H9 (cell line): ENCODE data around the gene PARP3. TPM values are rescaled to one million over a fixed set of nuclear protein-coding genes. Genes with fewer than 3 reads are reported as not detected.

ENCODE experiments used
- DNase-seq: peaks from one replicate; pipeline ENCODE4 v3.0.0-alpha.2; 2017
- H2AFZ ChIP-seq: one replicate; pipeline ENCODE4 v1.6.1; 2013; ENCODE audit warnings: mild to moderate bottlenecking, low read length, control low read depth, moderate library complexity
- H2AK5ac ChIP-seq: 2 replicates; pipeline ENCODE4 v1.6.1; 2013; ENCODE audit warnings: low read length, control low read depth, mixed read lengths; ENCODE audit not compliant: insufficient read length
- H2BK120ac ChIP-seq: one replicate; pipeline ENCODE4 v1.6.1; 2013; ENCODE audit warnings: low read depth, mild to moderate bottlenecking, low read length, control low read depth, inconsistent platforms; ENCODE audit not compliant: poor library complexity, severe bottlenecking
- H2BK12ac ChIP-seq: 2 replicates; pipeline ENCODE4 v1.6.1; 2013; ENCODE audit warnings: low read length, control low read depth, mixed read lengths, low read depth; ENCODE audit not compliant: insufficient read length
- H2BK15ac ChIP-seq: 2 replicates; pipeline ENCODE4 v1.6.1; 2013; ENCODE audit warnings: low read depth, low read length, control low read depth
- H2BK20ac ChIP-seq: one replicate; pipeline ENCODE4 v1.6.1; 2013; ENCODE audit warnings: low read depth, mild to moderate bottlenecking, low read length, control low read depth, inconsistent platforms; ENCODE audit not compliant: poor library complexity, severe bottlenecking
- H2BK5ac ChIP-seq: 2 replicates; pipeline ENCODE4 v1.6.1; 2013; ENCODE audit warnings: low read length, control low read depth, mixed read lengths; ENCODE audit not compliant: insufficient read length
- H3K14ac ChIP-seq: 2 replicates; pipeline ENCODE4 v1.6.1; 2013; ENCODE audit warnings: low read length, control low read depth; ENCODE audit not compliant: insufficient read depth
- H3K18ac ChIP-seq: 2 replicates; pipeline ENCODE4 v1.6.1; 2013; ENCODE audit warnings: low read depth, mild to moderate bottlenecking, mixed read lengths, low read length, control low read depth; ENCODE audit not compliant: insufficient read length
- H3K23ac ChIP-seq: 2 replicates; pipeline ENCODE4 v1.6.1; 2013; ENCODE audit warnings: low read length, control low read depth, mixed read lengths, low read depth; ENCODE audit not compliant: insufficient read length
- H3K23me2 ChIP-seq: 2 replicates; pipeline ENCODE4 v1.6.1; 2013; ENCODE audit warnings: low read depth, mild to moderate bottlenecking, mixed read lengths, low read length, control low read depth; ENCODE audit not compliant: insufficient read length, poor library complexity, severe bottlenecking
- H3K27ac ChIP-seq: 2 replicates; pipeline ENCODE4 v1.5.1; 2013; ENCODE audit warnings: low read length, control low read depth, mixed read lengths, low read depth; ENCODE audit not compliant: insufficient read length
- H3K27me3 ChIP-seq: 2 replicates; pipeline ENCODE4 v1.6.1; 2013; ENCODE audit warnings: low read length, control low read depth, inconsistent platforms; ENCODE audit not compliant: insufficient read depth
- H3K4ac ChIP-seq: 2 replicates; pipeline ENCODE4 v1.6.1; 2013; ENCODE audit warnings: low read depth, mild to moderate bottlenecking, control low read depth, inconsistent platforms, low read length, moderate library complexity
- H3K4me1 ChIP-seq: 2 replicates; pipeline ENCODE4 v1.6.1; 2013; ENCODE audit warnings: low read length, control low read depth, inconsistent platforms; ENCODE audit not compliant: insufficient read depth
- H3K4me2 ChIP-seq: 2 replicates; pipeline ENCODE4 v1.6.1; 2013; ENCODE audit warnings: low read length, control low read depth, mixed read lengths; ENCODE audit not compliant: insufficient read length, insufficient read depth
- H3K56ac ChIP-seq: 2 replicates; pipeline ENCODE4 v1.6.1; 2013; ENCODE audit warnings: low read depth, mild to moderate bottlenecking, mixed read lengths, low read length, control low read depth; ENCODE audit not compliant: insufficient read length
- H3K79me1 ChIP-seq: 2 replicates; pipeline ENCODE4 v1.6.1; 2013; ENCODE audit warnings: low read depth, mild to moderate bottlenecking, moderate library complexity, low read length, control low read depth, inconsistent platforms; ENCODE audit not compliant: insufficient read depth, poor library complexity, severe bottlenecking
- H3K79me2 ChIP-seq: 2 replicates; pipeline ENCODE4 v1.6.1; 2013; ENCODE audit warnings: low read length, control low read depth, inconsistent platforms; ENCODE audit not compliant: insufficient read depth
- H3K9ac ChIP-seq: 2 replicates; pipeline ENCODE4 v1.6.1; 2013; ENCODE audit warnings: low read length, control low read depth, mixed read lengths; ENCODE audit not compliant: insufficient read length; ENCODE audit errors: extremely low read depth
- H3K9me3 ChIP-seq: one replicate; pipeline ENCODE4 v1.6.1; 2013; ENCODE audit warnings: low read depth, low read length, inconsistent platforms; ENCODE audit not compliant: control insufficient read depth
- H3T11ph ChIP-seq: one replicate; pipeline ENCODE4 v1.6.1; 2013; ENCODE audit warnings: mild to moderate bottlenecking, low read length, control low read depth, inconsistent platforms
- H4K20me1 ChIP-seq: one replicate; pipeline ENCODE4 v1.6.1; 2013; ENCODE audit not compliant: control insufficient read depth, insufficient read length, insufficient read depth
- H4K5ac ChIP-seq: 2 replicates; pipeline ENCODE4 v1.6.1; 2013; ENCODE audit warnings: low read depth, mild to moderate bottlenecking, mixed read lengths, low read length, control low read depth; ENCODE audit not compliant: insufficient read length
- H4K8ac ChIP-seq: replicated peaks from 2 replicates; pipeline ENCODE4 v1.6.1; 2013; ENCODE audit warnings: low read length, control low read depth, mixed read lengths, low read depth; ENCODE audit not compliant: insufficient read length
- H4K91ac ChIP-seq: 2 replicates; pipeline ENCODE4 v1.6.1; 2013; ENCODE audit warnings: low read depth, mild to moderate bottlenecking, moderate library complexity, mixed read lengths, low read length, control low read depth; ENCODE audit not compliant: insufficient read length
- H3K27ac Mint-ChIP-seq, 3 experiments: 2 replicates in 2 of 3; 3 replicates in 1 of 3; pipeline ENCODE4 v1.8.0; 2020 to 2021; ENCODE audit warnings: mixed read lengths in 3 of 3, mild to moderate bottlenecking in 1 of 3, moderate library complexity in 1 of 3
- H3K27me3 Mint-ChIP-seq: 2 replicates; pipeline ENCODE4 v1.8.0; 2021; ENCODE audit warnings: low read depth, mild to moderate bottlenecking, moderate library complexity, mixed read lengths
- H3K36me3 Mint-ChIP-seq, 3 experiments: 2 replicates in 2 of 3; 3 replicates in 1 of 3; pipeline ENCODE4 v1.8.0; 2020 to 2021; ENCODE audit warnings: low read depth in 3 of 3, mixed read lengths in 3 of 3; ENCODE audit not compliant: insufficient read depth in 1 of 3
- H3K4me1 Mint-ChIP-seq, 2 experiments: 2 replicates each; pipeline ENCODE4 v1.8.0; 2020; ENCODE audit warnings: mixed read lengths in 2 of 2
- H3K4me3 Mint-ChIP-seq, 2 experiments: 2 replicates in 1 of 2; 3 replicates in 1 of 2; pipeline ENCODE4 v1.8.0; 2020 to 2021; ENCODE audit warnings: mild to moderate bottlenecking in 2 of 2, mixed read lengths in 2 of 2, moderate library complexity in 1 of 2
- H3K9me3 Mint-ChIP-seq, 2 experiments: 2 replicates in 1 of 2; 3 replicates in 1 of 2; pipeline ENCODE4 v1.8.0; 2020; ENCODE audit warnings: mild to moderate bottlenecking in 2 of 2, mixed read lengths in 2 of 2, moderate library complexity in 1 of 2
- CTCF ChIP-seq: fragments of 200-600 bp; sonication (generic); conservative IDR thresholded peaks from 3 replicates; pipeline ENCODE4 v1.8.0; 2021; ENCODE audit warnings: antibody characterized with exemption, mild to moderate bottlenecking
- WGBS: extraction: QIAGEN DNeasy Blood & Tissue Kit; methylation state at CpG from one replicate; pipeline ENCODE4 v1.1.7; 2013; ENCODE audit warnings: missing lambda C conversion rate, low lambda C conversion rate, mixed read lengths; ENCODE audit not compliant: insufficient read length; ENCODE audit errors: extremely low coverage; 5-methylcytosine and 5-hydroxymethylcytosine counted together
- total RNA-seq: library from RNA; stranded (reverse); gene quantifications from 2 replicates; pipeline ENCODE4 v1.2.1, GENCODE V29; 2021

The PARP3 gene
- total RNA-seq, 1 experiment from 2014 or later: 1.3 TPM

- Histone ChIP-seq H3K9me3 (no peaks in the 10 kb centered on the region), H3K27ac (no peak overlapping the region), H4K5ac (no peak overlapping the region), H3K18ac (no peak overlapping the region), H4K91ac (no peak overlapping the region), H2AFZ (no peak overlapping the region), H3T11ph (no peak overlapping the region), H3K4me1 (no peaks in the 10 kb centered on the region), H3K56ac (no peak overlapping the region), H3K27me3 (peaks cover 21% of the 10 kb centered on the region), H2BK20ac (no peak overlapping the region), H2BK120ac (no peak overlapping the region), H2BK5ac (no peak overlapping the region), H4K8ac (no peak overlapping the region), H4K20me1 (no peaks in the 10 kb centered on the region), H3K4me2 (no peak overlapping the region), H3K79me2 (no peaks in the 10 kb centered on the region), H3K23me2 (no peaks in the 10 kb centered on the region), H2BK15ac (no peak overlapping the region), H2AK5ac (no peak overlapping the region), H3K9ac (no peak overlapping the region), H2BK12ac (no peak overlapping the region), H3K4ac (no peak overlapping the region), H3K23ac (no peak overlapping the region), H3K79me1 (no peaks in the 10 kb centered on the region), H3K14ac (no peak overlapping the region)
- Mint-ChIP-seq H3K4me1 (peaks cover 0 to 5% of the 10 kb centered on the region in 2 experiments; a peak in 3 of 4 replicates), H3K27me3 (peaks cover 89% of the 10 kb centered on the region), H3K9me3 (no peaks in the 10 kb centered on the region), H3K27ac (no peak overlapping the region), H3K4me3 (no peak overlapping the region), H3K36me3 (no peaks in the 10 kb centered on the region)
- no CpG with 5 or more reads among the region's 3 CpGs for WGBS
- TF ChIP-seq CTCF: no peak
- DNase-seq: no peak
Observed at GRCh38 chr3:51953445-51953844, 11.3 kb downstream of the PARP3 start.
